NK-92 (cell line): ENCODE measurements around the gene CTXN1.

ENCODE experiments used
- DNase-seq: peaks from one replicate; lab custom pipeline; 2025; ENCODE audit not compliant: unreplicated experiment; lab: John Stamatoyannopoulos, UW

The CTXN1 gene

DNA sequence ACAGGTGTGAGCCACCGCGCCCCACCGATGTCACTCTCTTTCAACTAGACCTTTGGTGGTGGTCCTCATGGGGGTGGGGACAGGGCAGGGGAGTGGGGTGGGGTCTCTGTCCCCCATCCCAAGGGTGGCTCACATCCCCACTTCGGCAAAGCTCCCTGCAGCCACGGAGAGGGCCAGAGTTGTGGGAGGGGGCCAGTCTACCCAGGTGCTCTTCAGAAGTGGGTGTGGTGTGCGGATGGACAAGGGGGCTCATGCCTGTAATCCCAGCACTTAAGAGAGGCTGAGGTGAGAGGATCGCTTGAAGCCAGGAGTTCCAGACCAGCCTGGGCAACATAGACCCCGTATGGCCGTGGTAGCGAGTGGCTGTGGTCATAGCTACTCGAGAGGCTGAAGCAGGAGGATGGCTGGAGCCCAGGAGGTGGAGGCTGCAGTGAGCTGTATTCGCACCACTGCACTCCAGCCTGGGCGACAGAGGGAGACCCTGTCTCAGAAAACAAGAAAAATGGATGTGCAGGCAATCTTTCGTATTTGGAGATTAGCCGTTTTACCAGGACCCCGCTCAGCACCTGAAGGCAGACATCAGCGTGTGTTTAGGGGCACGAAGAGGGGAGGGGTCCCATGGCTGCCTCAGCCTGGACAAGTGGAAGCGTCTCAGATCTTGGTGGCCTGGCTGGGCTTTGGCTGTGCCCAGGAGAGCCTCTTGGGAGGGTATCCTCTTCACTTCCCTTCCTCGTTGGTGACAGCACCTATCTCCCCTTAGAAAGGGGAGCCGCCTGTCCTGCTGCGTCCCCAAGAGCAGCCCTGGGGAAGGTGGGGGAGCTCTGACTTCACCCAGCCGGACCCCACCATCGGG, 10.5 kb downstream of the CTXN1 start:
- no peak for DNase-seq

DNA sequence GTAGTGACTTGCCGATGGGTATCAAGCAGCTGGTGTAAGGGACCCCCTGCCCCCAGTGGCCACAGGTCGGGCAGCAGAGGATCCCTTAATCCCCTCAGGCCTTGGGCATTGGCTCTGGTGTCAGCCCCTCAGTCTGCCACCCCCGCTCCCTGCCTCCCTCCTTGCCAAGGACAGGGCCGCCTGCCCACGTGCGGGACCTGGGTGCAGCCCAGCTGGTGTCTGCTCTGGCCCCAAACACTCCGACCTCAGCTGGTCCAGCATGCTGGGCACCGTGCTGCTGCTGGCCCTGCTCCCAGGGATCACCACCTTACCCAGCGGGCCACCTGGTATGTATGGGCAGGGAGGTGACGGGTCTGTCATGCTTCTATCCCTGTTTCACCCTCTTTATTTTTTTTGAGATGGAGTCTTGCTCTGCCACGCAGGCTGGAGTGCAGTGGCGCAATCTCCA, 11.3 kb downstream of the CTXN1 start, which contains the start of gene TGFBR3L:
TGFBR3L (plus strand) TSS at position 233 of the 448 bp plus-strand sequence.
- DNase-seq = no peak

DNA sequence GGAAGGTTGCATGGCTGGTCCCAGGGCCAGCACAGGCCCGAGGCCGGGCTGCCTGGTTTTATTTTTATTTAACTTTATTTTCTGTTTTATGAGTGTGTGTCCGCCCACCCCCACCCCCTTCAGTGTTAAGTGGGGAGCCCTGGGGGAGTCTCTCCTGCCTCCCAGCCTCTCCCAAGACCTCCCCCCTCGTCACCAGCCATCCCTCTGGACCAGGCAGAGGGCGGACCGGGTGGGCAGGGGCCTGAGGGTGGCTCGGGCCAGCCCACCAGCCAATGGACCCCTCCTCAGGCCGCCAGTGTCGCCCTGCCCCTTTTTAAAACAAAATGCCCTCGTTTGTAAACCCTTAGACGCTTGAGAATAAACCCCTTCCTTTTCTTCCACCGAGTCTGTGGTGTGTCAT, 11.8 kb downstream of the CTXN1 start:
- no peak for DNase-seq

DNA sequence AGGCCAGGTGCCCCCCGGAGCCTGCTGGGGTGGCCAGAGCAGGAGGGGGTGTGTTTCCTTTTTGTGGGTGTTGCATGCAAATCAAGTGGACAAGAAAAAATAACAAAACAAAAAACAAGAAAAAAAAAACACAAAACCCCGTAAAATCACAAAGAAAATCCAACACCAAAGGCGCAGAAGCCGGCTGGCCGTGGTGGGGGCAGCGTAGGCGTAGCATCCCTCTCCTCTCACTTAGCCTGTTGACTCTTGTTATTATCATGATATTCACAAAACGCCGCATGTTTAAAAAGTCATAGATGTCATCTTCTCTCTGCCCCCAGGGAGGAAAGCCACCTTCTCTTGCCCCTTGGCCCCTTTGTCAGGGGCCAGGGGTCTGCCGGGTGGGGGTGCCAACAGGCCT, 12.3 kb downstream of the CTXN1 start:
- no peak for DNase-seq

DNA sequence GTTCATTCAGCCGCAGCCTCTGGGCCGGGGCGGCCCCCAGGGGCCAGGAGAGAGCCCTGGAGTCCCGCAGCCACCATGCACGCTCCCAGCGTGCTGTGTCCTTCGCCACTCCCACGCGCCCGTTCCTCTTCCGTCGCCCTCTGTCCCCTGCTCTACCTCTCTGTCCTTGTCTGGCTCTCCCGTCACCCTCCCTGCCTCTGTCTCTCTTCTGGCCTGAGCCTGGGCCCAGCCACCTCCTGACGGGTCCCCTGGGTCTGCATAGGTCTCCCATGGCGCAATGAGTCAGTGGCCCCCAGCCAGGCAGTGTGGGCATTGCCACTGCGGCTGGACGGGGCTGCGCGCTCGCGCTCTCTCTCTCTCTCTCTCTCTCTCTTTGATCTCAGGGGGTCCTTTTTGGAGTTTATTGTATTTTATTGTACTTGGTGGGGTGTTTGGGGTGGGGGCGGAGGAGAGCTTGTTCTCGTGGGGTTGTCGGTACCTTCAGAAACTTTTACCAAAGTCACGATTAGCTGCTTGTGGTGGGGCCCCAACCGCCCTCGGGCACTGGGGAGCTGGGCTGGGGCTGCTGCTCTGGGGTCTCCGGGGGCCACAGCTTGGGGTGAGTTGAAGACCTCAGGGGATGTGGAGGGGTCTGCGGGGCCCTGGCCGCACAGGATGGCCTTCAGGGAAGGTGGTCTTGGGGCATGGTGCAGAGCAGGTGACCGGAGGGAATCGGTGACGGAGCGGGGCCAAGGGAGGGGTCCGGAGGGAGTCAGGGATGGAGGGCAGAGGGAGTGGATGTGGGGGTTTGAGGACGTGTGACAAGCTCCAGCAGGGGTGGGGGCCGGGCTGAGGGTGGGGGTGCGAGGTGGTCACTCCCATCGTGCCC, 13.0 kb downstream of the CTXN1 start:
- DNase-seq = no peak

DNA sequence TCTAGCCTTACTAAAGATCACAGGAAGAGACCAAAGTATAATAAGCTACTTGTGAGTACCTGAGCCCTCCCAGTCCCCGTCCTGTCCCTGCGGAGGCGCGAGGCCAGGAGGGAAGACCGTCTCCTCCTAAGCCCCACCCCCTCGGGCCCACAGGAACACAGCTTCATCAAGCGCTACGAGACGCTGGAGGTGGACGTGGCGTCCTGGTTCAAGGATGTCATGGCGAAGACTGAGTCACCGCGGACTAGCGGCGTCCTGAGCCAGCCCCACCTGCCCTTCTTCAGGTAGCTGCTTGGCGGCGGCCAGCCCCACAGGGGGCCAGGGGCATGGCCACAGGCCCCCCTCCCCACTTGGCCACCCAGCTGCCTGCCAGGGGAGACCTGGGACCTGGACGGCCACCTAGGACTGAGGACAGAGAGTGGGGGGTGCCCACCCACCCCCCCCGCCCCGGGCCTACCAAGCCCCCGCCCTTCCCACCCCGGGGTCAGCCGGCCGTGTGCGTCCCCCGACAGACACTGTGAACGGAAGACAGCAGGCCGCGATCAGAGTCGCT, 13.7 kb downstream of the CTXN1 start:
- no peak for DNase-seq

DNA sequence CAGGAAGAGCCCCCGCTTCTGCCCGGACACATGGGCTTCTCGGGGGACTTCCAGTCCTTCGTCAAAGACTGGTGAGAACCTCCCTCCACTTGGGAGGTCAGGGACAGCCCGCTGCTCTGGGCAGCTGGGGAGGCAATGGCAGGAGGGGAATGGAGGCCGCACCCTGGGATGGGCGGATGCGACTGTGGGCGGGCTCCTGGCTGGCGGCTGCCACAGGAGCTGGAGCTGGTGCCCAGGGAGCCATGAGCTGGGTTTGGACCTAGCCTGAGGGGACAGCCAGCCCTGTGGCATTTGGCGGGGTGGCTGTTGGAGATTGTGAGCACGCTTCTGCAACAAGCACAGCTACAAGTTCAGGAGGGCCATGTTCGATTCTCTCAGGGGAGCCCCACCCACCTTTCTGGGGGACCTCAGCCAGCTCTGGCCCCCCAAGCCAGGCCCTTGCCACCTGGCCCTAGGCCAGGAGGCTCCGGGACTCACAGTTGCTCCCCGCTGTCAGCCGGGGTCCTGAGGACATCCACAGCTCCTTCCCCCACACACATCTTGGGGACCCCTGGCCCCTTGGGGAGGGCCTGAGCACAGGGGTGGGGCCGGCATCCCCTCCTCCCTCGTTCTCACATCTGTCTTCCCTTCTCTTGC, 14.3 kb downstream of the CTXN1 start:
- no peak for DNase-seq

DNA sequence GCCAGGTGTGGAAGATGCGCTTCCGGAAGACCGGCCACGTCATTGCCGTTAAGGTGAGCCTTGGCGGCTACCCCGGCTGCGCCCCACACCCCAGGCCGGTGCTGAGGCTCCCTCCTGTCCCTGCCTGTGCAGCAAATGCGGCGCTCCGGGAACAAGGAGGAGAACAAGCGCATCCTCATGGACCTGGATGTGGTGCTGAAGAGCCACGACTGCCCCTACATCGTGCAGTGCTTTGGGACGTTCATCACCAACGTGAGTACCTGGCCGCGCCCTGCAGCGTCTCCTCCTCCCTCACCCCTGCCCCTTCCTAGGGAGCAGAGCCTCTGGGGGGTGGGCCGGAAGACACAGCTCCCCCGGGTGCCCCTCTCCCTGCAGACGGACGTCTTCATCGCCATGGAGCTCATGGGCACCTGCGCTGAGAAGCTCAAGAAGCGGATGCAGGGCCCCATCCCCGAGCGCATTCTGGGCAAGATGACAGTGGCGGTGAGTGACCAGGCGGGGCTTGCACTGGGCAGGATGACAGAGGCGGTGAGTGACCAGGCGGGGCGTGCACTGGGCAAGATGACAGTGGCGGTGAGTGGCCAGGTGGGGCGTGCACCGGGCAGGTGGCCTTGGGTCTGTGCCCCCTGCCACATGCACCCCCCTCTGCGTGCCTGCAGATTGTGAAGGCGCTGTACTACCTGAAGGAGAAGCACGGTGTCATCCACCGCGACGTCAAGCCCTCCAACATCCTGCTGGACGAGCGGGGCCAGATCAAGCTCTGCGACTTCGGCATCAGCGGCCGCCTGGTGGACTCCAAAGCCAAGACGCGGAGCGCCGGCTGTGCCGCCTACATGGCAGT, 15.4 kb downstream of the CTXN1 start:
- DNase-seq = no peak

DNA sequence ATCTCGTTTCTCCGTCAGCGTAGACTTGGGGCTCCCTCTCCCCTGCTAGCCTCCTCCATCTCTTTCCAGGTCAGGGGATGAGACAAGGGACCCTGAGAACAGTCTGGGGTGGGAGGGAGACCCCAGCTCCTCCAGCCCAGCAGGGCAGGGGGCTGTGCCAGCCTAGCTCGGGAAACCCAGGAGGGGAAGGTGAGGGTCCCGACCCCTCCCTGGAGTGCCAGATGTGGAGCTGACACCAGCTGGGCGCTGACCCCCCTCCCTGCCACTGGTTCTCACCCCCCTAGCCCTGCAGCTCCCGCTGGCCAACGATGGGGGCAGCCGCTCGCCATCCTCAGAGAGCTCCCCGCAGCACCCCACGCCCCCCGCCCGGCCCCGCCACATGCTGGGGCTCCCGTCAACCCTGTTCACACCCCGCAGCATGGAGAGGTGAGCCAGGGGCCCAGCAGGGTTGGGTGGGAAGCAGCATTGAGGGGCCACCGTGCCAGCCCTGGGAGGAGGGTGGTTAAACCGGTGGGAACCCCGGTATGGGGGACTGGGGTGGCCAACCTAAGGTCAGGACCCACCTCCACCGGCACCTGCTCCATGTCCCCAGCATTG, 16.4 kb downstream of the CTXN1 start:
- DNase-seq = no peak

DNA sequence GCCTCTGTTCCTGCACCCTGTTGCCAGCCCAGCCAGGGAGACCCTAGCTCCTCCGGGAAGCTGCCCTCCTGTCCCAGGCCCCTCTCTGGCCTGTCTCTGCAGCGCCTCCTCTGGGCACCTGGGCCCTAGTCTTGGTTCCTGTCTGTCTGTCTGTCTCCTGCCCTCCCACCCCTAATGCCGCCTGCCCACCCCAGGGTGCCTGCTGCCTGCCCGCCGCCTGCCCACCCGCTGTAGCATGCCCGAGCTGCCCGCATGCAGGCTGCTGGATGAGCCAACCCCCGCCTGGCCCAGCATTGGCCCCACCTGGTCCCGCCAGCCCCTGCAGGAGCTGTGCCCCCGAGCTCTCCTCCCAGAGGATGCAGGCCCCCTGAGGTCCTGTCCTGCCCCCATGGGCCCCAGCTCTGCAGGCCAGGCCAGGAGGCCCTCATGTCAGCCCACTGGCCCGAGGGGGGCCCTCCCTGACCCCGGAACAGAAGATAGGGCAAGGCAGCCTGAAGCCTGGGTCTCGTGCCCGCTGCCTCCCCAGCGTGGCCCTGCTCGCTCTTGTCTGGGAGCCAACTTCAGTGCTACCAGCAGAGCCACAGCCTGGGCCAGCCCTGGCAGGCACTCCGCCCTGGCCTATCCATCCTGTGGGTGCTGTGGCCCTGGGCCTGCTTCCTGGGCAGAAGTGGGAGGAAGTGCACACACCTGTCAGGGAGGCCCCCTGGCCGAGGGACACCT, 17.0 kb downstream of the CTXN1 start:
- DNase-seq = no peak

DNA sequence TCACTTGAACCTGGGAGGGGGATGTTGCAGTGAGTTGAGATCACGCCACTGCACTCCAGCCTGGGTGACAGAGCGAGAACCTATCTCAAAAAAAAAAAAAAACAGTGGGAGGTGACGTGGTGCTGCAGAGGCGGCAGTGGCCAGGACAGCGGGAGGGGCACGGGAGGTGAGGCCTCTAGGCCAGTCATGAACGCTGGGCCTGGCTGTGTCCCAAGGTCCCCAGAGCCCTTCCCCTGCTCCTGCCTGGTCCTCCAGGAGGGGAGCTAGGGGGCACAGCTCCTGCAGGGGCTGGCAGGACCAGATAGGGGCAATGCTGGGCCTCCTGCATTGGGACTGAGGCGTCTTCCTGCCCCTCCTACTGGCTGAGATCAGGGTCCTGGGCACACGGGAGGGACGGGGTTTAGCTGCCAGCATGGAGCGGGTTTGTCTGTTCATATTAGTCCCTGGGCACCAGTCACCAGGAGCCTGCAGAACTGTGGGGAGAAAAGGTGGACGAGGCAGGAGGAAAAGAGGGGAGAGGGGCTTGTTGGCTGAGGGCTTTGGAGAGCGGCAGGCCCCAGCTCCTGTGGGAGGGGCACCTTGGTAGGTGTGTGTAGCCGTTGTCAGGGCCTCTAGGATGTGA, 17.7 kb downstream of the CTXN1 start:
- DNase-seq = no peak

DNA sequence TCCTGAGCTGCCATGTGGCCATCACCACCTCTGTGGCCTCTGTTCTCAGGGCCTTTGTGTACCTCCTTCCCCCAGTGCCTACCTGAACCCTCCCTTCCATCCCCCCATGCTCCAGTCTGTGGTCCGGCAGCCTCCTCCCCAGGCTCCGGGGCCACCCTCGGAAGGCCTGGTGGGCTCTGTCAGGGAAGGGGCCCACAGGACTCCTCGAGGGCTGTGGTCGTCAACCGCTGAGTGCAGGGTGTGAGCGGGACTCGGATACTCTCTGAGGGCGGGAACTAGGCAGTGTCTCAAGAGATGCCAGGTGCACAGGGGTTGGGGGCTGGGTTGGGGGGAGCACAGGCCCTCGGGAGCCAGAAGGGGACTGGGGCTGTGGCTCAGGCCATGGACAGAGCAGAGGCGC, 18.4 kb downstream of the CTXN1 start:
- no peak for DNase-seq

DNA sequence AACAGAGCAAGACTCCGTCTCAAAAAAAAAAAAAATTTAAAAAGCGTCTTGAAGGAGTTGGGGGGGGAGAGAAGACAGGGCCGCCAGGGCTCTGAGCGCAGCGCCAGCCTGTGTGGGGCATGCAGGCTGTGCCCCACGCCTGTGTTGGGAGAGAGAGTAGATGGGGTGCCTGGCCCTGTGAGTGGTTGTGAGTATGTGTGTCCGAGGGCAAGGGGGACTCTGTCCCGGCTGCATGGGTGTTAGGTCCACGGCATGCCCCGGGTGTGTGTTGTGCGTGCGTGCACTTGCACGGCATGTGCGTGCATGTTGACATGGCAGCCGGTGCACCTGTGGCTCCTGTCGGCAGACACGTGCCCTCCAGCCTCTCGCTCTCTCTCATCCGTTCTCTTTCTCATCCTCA, 18.8 kb downstream of the CTXN1 start:
- no peak for DNase-seq

DNA sequence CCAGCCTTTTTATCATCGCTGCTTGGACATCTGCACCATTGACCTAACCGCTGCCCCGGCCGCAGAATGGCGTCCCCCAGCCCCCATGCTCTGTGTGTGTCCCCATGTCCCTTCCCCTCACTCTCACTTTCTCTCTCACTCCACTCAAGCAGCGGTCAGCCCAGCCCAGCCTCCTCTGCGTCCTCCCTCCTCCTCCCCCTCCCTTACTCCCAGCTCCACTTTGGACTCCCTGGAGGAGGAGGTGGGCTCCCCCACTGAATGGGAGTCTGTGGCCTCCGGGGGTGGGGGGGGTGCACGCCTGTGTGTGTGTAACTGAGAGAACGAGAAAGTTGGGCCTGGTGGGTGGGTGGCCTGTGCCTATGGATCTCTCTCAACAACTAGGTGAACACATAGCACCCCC, 20.1 kb downstream of the CTXN1 start:
- no peak for DNase-seq

DNA sequence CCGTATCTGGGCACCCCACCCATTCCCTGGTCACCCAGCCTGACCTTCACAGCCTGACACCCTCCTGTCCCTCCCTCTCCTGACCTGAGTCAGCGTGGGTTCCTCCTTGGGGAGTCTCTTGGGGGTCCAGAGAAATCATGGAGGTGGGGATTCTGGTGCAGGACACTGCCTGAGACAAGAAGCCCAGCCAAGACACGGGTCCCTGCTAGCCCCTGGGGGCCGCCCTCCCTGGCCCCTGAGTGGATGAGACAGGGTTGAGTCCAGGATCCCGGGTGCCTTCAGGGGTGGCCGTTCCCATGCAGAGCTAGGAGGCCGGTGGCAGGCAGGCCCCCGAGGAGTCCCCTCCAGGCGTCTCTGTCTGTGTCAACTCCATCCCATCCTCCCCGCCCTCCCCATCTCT, 20.7 kb downstream of the CTXN1 start:
- no peak for DNase-seq

DNA sequence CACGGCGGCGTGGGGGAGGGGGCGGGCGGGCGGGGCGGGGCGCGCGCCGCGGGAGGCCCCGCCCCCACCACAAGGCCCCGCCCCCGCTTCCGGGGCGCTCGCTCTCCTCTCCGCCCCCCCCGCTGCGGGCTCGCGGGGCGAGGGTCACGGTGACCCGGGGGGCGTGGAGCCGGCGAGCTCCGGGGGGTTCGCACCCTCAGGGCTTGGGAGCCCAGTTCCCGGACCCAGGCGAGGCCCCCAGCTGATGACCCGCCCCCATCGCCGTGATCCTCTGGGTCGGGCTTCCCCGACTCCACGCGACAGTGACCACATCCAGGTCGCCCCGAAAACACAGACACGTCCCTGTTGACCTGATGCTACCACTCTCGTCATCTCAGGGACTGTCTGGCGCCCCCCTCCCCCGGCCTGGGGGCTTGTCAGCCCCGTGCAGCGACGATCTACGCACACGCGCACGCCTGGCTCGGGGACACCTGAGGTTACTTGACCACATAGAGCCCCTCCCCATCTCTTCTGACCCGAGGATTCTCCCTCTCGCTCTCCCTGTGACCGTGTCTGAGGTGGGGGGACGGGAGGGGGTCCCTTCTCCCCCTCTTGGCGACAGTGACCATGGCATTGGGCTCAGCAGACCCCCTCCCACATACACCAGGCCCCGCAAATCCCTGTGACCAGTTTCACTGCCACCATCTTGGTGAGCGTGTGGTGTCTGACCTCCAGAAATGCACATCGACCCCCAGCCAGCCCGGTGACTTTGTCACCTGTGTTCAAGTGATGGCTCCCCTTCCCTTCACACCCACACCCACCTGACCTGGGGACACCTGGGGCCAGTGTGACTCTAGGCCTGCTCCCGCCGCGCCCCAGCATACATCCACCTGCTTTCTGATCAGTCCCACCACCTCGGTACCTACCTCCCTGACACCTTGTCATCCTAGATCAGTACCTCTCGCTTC, 21.6 kb downstream of the CTXN1 start:
- DNase-seq = no peak

DNA sequence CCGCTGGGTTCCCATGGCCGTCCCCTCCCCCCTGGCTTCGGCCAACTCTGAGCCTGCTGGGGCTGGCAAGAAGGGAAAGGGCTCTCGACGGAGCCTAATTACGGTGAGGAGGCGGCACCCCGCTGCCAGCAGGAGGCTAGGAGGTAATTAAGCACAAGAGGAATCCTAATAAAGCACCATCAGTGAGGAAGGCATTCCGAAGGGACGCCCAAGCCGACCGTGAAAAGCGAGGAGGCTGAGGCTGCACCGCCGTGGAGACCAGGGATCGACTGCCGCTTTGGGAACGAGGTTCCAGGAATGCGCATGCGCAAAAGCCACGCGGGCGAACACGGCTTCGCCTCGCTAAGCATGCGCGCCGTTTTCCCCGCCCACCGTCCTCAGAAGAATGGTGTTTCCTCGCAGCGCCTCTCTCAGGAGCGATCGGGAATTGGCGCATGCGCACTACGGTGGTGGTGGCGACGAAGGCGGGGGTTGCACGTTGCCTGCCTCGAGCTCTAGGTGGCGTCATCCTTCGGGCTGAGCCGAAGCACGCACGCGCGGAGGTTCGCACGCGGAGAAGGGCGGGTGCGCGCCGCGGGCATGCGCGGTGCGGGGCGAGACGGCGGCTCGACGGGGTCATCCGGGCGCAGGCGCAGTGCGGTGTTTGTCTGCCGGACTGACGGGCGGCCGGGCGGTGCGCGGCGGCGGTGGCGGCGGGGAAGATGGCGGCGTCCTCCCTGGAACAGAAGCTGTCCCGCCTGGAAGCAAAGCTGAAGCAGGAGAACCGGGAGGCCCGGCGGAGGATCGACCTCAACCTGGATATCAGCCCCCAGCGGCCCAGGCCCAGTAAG, 22.5 kb downstream of the CTXN1 start, which contains the start of gene MAP2K7:
MAP2K7 (plus strand) TSS at position 634 of the 830 bp plus-strand sequence; CDS start at position 702, 68 bp downstream.
- peak; percentile 100 for DNase-seq
